HG02759 (cell line): ENCODE data around the gene MAP3K7.

Source experiments
- ATAC-seq: cut with Tn5 transposase; IDR thresholded peaks from one replicate; pipeline ENCODE4 v1.9.1; 2021; ENCODE audit warnings: mild to moderate bottlenecking, moderate library complexity; ENCODE audit not compliant: unreplicated experiment

MAP3K7 gene

GRCh38 chr6:90586836-90587638, at the start of gene MAP3K7:
Gene MAP3K7 (minus strand): TSS chr6:90587072. CDS start chr6:90586883, 189 bp downstream.
- ATAC-seq: peak; percentile 90

DNA sequence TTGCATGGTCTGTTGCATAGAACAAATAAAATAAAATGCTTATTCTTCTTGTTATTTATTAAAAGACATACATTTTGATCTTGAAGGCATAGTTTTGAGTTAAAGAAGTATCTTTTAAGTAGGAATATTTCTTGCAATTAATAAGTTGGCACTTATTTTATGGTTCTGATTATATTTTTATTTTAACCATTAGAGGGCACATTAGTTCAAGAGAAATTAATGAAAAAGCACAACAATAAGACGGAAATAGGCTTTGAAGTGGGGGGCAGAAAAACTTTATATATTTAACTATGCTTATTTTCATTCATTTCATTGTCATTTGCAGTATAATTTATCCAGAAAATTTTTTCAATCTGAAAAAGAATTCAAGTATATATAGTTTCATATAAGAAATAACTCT, 44.2 kb upstream of the MAP3K7 start:
- no peak for ATAC-seq

DNA sequence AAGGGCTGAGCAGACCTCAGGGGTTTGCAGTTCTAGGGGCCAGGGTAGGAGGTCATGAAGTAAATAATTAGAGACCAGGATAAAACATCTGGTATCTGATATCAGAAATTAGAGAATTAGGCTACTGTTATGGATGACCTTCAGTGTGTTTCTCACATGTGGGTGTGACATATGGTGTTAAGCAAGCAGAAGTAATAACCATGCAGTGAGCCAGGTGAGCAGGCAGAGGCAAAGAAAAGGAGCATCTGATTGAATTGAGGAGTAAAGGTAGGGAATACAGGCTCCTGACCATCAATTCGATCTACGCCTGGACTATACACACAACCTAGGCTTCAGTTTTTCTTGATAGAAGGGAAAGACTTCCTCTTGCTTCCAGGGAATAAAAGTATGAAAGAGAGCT, 34.7 kb upstream of the MAP3K7 start:
- no peak for ATAC-seq

- no peak for ATAC-seq
Measured at GRCh38 chr6:90619221-90619620, 32.3 kb upstream of the MAP3K7 start.

DNA sequence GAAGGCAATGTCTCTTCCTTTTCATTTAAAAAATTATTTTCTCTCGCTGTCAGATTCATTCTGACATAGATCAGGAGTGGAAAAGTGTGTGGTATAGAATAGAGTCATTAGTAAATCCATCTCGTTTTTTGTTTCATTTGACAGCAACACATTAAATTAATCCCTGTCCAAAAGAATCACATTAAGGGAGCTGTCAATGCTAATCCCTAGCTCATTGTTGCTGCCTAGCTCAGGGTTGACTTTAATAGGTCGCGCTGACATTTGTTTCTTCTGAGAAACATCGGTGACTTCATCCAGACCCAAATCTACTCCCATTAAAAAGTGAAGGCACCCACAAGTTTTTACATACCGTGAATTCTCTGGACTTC, 25.4 kb upstream of the MAP3K7 start:
- no peak for ATAC-seq

- no peak for ATAC-seq
Measured at GRCh38 chr6:90611543-90612312, 24.9 kb upstream of the MAP3K7 start.

GRCh38 chr6:90610751-90611542, 24.1 kb upstream of the MAP3K7 start:
- peak; percentile 78 for ATAC-seq

DNA sequence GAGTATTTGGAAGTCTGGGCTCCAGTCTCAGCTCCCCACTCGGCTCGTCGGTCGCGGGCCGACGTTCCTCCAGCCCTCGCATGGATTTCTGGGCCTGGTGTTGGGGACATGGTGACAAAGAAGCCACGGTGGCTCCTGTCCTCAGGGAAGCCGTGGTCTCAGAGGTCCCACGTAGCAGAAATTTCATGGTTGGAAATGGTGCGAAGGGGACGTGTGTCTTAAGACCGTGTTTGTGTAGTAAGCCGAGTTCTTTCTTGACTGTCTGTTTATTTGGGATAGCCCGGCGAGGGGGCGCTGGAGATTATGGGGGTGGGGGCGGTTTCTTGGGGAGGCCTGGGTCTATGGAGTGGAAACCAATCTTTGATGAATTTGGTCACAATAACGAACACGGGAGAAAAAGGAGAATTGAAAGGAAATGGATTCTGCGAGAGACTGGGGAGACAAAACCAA, 23.5 kb upstream of the MAP3K7 start:
- ATAC-seq: no peak

DNA sequence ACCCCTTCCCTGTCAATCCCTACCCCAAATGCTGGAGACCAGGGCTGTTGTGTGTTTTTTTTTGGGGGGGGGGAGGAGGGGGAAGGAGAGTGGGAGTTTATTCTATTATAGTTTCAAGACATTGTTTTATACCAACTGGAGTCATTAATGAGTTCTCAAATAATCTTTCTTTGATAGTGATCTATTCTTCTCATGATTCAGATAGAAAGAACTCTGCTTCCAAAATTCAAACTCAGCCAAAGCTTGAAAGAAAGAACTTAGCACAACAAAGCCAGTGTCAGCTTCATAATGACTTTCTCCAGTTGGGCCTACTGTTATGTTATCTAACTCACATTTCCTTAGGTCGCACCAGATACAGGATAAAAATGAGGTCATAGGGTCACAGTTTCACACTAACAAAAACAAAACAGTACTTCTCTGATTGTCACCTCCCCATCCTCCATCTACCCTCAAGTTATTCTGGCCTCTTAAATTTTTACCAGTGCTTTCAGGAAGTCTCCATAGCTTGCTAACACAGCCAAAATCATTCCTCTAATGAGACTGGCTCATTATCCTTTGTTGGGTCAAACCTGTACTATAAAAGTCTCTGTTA, 19.0 kb upstream of the MAP3K7 start:
- no peak for ATAC-seq

DNA sequence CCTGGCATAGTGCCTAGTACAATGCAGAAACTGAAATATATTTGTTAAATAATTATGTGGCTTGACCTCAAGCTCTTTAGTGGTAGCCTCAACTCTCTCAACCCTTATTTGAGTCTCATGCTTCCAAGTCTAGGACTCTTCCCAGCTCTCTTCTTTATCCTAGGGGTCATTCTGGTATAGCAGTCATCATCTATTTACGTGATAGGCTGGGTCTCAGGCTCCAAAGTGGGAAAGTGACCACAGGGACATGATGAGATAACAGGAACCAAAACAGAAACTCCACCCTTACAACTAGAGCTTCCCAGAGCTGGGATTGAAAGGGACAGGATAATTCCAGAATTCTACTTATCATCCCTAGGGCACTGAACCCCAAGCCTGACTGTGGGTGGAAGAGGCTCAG, 17.7 kb upstream of the MAP3K7 start:
- no peak for ATAC-seq

- ATAC-seq: no peak
Measured at GRCh38 chr6:90599151-90599550, 12.3 kb upstream of the MAP3K7 start.

- ATAC-seq: no peak
Measured at GRCh38 chr6:90598192-90598951, 11.5 kb upstream of the MAP3K7 start.

DNA sequence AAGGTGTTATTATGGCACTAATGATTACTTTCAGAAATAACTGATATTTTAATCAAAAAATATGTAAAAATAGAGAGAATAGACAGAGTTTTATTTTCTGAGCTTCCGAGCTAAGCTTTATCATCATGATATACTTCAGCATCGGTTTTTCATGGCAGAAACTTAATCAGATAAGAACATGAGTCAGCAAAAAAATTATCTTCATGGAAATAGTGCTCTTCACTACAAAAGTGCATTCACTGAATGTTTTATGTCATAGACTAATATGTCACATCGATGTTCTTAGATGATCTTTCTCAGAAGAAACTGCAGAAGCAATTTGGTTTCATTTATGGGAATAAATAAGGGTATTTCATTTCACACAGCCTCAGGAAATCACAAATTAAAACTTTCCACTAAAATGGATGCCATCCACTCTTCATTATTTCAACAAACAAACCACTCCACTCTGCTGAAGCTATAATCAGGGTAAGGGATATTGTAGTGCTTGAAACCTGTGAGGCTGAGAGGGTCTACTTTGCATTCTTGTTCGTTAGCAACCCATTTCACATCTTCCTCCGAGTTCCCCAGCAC, 10.2 kb upstream of the MAP3K7 start:
- ATAC-seq: no peak

DNA sequence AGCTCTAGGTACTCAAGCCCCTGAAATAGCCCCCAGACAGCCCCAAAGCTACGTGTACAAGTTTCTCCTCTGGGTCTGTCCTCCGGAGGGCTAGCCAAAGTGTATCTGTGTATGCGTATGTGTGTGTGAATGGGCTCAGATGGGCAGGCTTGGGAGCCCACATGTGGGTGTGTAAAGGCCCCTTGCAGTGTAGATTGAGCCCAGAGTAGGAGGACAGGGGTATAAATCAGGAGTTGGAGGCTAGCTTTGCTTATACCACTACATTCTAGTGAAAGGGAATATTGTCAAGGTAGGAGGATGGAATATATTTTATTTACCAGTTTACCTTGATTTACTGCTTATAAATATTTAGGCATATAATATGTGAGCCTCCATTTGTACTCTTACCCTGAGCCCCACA, 9.0 kb upstream of the MAP3K7 start:
- ATAC-seq: no peak

DNA sequence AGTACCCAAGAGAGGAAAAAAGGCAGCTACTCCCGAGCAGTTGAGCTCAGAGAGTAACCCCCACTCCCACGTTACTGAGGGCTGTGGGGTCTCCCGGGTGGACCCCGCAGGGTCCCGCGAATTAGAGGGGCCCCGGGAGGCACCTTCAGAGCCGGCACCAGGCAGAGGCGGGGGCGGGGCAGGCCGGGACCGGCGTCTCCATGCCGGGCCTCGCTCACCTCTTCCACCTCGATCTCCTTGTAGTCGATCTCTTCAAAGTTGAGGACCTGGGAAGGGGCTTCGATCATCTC, 381 bp downstream of the MAP3K7 start:
- ATAC-seq: no peak

DNA sequence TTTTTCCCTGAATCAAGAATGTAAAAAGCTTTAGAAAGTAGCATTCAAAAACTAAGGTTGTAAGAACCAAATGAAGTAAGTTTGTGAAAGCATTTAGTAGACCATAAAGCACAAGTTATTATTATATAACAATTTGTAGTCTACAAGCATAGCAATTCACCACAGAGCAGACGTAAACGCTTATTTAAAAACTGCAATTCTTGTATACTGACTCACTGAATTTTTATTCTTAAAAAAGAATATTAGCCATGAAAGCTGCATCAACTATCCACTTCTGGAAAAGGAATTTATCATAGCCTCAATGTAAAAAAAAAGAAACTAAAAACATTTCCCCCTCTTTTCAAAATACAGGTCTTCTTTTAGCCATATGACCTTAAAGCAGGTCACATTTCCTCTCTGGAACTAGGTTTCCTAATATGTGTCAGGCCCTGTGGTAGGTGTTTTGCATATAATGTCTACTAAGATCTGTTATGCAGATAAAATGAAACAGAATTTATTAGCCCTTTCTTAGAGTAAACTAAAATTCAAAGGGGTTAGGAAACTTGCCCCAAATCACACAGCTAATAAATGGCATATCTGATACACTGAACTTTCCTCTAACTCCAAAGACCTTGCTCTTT, 2.1 kb downstream of the MAP3K7 start:
- no peak for ATAC-seq

- no peak for ATAC-seq
Measured at GRCh38 chr6:90583836-90584481, 2.9 kb downstream of the MAP3K7 start.

- no peak for ATAC-seq
Measured at GRCh38 chr6:90583179-90583835, 3.6 kb downstream of the MAP3K7 start.

DNA sequence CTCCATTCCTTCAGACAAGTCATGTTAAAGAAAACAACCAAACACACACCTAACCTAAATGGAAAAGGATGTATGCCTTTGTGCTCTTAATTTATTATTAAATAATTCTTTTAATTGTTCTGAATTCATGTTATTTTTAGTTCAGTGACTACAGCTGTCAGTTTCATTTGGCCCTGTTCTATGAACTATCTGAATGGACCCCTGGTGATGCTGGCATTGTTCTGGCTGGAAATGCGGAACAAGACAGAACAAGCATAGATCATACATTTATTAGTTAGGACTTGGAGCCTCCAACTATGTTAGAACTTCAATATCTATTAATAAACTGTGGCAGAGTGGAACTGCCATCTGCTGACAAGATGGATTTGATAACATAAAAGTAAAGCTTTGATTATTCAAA, 5.7 kb downstream of the MAP3K7 start:
- ATAC-seq: no peak
